ENCODE data around the gene EMSY. TPM values are rescaled to one million over a fixed set of nuclear protein-coding genes. Genes with fewer than 3 reads are reported as not detected.

Gene EMSY
- total and polyA plus RNA-seq, 2 of the 13 experiments (the other 11 are each of a cell fraction or from before 2014, with no cell fraction given), result 11.6 to 18.5 TPM

DNA sequence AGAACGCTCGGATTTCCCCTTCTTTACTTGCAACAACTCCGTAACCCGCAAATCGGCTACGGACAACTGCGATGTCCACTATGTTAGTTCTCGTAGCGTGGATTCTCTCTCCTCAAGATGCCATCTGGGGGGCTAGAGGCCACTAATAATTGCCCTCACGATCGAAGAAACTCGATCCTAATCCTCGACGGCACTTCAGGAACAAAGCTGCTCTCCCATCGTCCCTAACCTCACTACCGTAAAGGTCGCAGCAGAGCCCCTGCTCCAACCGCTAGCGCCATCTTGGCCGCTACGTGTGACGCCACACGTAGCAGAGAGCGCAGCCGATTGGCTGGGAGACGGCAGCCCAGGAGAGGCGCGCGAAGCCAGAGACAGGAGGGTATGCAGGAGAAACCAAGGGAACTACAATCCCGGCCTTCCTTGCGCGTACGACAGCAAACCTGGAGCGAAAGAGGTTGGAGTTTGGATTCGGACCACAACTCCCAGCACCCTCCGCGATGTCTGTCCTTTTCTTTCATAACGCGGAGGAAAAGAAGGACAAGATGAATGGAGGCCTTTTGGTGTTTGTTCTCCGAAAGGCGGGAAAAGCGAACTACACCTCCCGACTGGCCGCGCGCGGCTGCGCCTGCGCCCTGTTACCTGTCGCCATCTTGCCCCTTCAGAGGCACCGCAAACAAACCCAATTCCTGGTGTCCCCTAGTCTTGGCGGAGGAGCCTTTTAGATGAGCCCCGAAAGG lies at the start of gene EMSY (continued):
- TF ChIP-seq, protein P1, sequence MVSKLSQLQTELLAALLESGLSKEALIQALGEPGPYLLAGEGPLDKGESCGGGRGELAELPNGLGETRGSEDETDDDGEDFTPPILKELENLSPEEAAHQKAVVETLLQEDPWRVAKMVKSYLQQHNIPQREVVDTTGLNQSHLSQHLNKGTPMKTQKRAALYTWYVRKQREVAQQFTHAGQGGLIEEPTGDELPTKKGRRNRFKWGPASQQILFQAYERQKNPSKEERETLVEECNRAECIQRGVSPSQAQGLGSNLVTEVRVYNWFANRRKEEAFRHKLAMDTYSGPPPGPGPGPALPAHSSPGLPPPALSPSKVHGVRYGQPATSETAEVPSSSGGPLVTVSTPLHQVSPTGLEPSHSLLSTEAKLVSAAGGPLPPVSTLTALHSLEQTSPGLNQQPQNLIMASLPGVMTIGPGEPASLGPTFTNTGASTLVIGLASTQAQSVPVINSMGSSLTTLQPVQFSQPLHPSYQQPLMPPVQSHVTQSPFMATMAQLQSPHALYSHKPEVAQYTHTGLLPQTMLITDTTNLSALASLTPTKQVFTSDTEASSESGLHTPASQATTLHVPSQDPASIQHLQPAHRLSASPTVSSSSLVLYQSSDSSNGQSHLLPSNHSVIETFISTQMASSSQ (IDR thresholded peaks at IDR 0.05; ENCODE audit: low read depth), result 0 out of 2 replicates have a peak, but pooled peaks have one; percentile 25
- TF ChIP-seq, protein P1 (CRISPR knock-in tag; IDR thresholded peaks at IDR 0.05; ENCODE audit: borderline replicate concordance), result peak; percentile 64; the same call in 1 of the 2 replicates
- TF ChIP-seq AGO1 (IDR thresholded peaks at IDR 0.05; ENCODE audit: low read depth, low read length, poor library complexity, severe bottlenecking), result peak; percentile 33
- TF ChIP-seq MIXL1 (CRISPR knock-in tag; IDR thresholded peaks at IDR 0.05), result peak; percentile 64
- TF ChIP-seq, protein P2, sequence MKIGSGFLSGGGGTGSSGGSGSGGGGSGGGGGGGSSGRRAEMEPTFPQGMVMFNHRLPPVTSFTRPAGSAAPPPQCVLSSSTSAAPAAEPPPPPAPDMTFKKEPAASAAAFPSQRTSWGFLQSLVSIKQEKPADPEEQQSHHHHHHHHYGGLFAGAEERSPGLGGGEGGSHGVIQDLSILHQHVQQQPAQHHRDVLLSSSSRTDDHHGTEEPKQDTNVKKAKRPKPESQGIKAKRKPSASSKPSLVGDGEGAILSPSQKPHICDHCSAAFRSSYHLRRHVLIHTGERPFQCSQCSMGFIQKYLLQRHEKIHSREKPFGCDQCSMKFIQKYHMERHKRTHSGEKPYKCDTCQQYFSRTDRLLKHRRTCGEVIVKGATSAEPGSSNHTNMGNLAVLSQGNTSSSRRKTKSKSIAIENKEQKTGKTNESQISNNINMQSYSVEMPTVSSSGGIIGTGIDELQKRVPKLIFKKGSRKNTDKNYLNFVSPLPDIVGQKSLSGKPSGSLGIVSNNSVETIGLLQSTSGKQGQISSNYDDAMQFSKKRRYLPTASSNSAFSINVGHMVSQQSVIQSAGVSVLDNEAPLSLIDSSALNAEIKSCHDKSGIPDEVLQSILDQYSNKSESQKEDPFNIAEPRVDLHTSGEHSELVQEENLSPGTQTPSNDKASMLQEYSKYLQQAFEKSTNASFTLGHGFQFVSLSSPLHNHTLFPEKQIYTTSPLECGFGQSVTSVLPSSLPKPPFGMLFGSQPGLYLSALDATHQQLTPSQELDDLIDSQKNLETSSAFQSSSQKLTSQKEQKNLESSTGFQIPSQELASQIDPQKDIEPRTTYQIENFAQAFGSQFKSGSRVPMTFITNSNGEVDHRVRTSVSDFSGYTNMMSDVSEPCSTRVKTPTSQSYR (CRISPR knock-in tag; IDR thresholded peaks at IDR 0.05; ENCODE audit: borderline replicate concordance), result no peak
- no peak; the same call in 1 of the 2 replicates for TF ChIP-seq NCOR1 (IDR thresholded peaks at IDR 0.05; ENCODE audit: borderline replicate concordance, low read length)
- no peak for TF ChIP-seq SYNCRIP (IDR thresholded peaks at IDR 0.05; ENCODE audit: insufficient read depth, low read depth, low read length)
- no peak for TF ChIP-seq RARG (CRISPR knock-in tag; IDR thresholded peaks at IDR 0.05; ENCODE audit: low read depth)
- peak; percentile 81 for TF ChIP-seq RBFOX2 (IDR thresholded peaks at IDR 0.05; ENCODE audit: low read depth, low read length)
- peak; percentile 59; the same call in 1 of the 2 replicates for TF ChIP-seq TARDBP (CRISPR knock-in tag; IDR thresholded peaks at IDR 0.05)
- TF ChIP-seq ZNF558 (CRISPR knock-in tag; IDR thresholded peaks at IDR 0.05; ENCODE audit: borderline replicate concordance), result no peak
- TF ChIP-seq HNRNPH1 (optimal IDR thresholded peaks at IDR 0.05; ENCODE audit: low read depth, low read length), result no peak
- TF ChIP-seq, protein P3, sequence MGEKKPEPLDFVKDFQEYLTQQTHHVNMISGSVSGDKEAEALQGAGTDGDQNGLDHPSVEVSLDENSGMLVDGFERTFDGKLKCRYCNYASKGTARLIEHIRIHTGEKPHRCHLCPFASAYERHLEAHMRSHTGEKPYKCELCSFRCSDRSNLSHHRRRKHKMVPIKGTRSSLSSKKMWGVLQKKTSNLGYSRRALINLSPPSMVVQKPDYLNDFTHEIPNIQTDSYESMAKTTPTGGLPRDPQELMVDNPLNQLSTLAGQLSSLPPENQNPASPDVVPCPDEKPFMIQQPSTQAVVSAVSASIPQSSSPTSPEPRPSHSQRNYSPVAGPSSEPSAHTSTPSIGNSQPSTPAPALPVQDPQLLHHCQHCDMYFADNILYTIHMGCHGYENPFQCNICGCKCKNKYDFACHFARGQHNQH (CRISPR knock-in tag; IDR thresholded peaks at IDR 0.05), result no peak
- TF ChIP-seq TMF1 (CRISPR knock-in tag; IDR thresholded peaks at IDR 0.05; ENCODE audit: low read depth), result no peak
- TF ChIP-seq PRPF4 (IDR thresholded peaks at IDR 0.05; ENCODE audit: low read depth, low read length, poor library complexity, severe bottlenecking), result no peak
- no peak for TF ChIP-seq HMGA1 (CRISPR knock-in tag; conservative IDR thresholded peaks at IDR 0.05)
- TF ChIP-seq ZNF292 (CRISPR knock-in tag; IDR thresholded peaks at IDR 0.05; ENCODE audit: borderline replicate concordance, low read depth), result no peak
- TF ChIP-seq, protein P4, sequence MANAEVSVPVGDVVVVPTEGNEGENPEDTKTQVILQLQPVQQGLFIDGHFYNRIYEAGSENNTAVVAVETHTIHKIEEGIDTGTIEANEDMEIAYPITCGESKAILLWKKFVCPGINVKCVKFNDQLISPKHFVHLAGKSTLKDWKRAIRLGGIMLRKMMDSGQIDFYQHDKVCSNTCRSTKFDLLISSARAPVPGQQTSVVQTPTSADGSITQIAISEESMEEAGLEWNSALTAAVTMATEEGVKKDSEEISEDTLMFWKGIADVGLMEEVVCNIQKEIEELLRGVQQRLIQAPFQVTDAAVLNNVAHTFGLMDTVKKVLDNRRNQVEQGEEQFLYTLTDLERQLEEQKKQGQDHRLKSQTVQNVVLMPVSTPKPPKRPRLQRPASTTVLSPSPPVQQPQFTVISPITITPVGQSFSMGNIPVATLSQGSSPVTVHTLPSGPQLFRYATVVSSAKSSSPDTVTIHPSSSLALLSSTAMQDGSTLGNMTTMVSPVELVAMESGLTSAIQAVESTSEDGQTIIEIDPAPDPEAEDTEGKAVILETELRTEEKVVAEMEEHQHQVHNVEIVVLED (CRISPR knock-in tag; IDR thresholded peaks at IDR 0.05; ENCODE audit: borderline replicate concordance), result peak; percentile 99
- no peak for TF ChIP-seq SMARCE1 (IDR thresholded peaks at IDR 0.05; ENCODE audit: borderline replicate concordance)
